ENCODE data around the gene JDP2. TPM values are rescaled to one million over a fixed set of nuclear protein-coding genes. Genes with fewer than 3 reads are reported as not detected.
A peak's percentile ranks its signal among the peaks of the same experiment; 100 is the strongest.

JDP2 gene
- total RNA-seq, 1 experiment from 2014 or later: 22.8 TPM

DNA sequence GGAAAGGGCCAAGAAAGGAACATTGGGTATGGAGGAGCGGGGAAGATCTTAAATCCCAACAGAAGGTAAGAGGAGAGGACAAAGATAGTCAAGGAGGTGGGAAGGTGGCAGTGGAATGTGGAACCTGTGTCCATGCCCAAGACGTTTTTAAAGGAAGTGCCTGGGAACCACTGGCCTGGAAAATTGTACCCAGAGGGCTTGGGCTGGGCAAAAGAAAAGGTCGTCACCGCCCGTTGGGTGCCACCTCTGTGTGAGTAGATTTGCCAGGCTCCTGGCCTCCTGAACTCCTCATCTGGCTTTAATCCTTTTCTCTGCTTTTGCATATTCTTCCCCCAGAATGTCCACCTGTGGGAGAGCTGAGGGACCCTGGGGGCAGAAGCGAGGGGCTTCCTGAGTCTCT, 32.6 kb downstream of the JDP2 start:
- H3K27ac ChIP-seq (ENCODE audit: insufficient read length, low read depth, low read length): no peak overlapping the region
- no peak overlapping the region for H3K4me2 ChIP-seq (ENCODE audit: insufficient read depth, insufficient read length, low read length)
- no peak overlapping the region for H4K8ac ChIP-seq (replicated peaks; ENCODE audit: insufficient read length, low read depth, low read length)
- Mint-ChIP-seq H3K27me3 (ENCODE audit: low read depth) (no peaks in the 10 kb centered on the region), H3K36me3 (ENCODE audit: insufficient read depth in 1 of 3, low read depth in 3 of 3) (peaks cover 0 to 25% (median 21%) of the 10 kb centered on the region in 3 experiments; a peak in 6 of 7 replicates), H3K4me3 (no peak overlapping the region; a peak in 1 of 5 replicates), H3K9me3 (no peaks in the 10 kb centered on the region), H3K27ac (peak overlapping the region in 2 of 3 experiments; percentile 17 to 57; a peak in 3 of 7 replicates), H3K4me1 (peaks cover 39 to 49% of the 10 kb centered on the region in 2 experiments)
- no peaks in the 10 kb centered on the region for H3K27me3 ChIP-seq (ENCODE audit: insufficient read depth, low read length)
- no peak overlapping the region for H3K9ac ChIP-seq (ENCODE audit: extremely low read depth, insufficient read length, low read length)
- no CpG with 5 or more reads among the region's 6 CpGs for WGBS (ENCODE audit: extremely low coverage, insufficient read length, low lambda C conversion rate)
- H3K79me1 ChIP-seq (ENCODE audit: insufficient read depth, low read depth, low read length, poor library complexity, severe bottlenecking): no peaks in the 10 kb centered on the region
- no peak overlapping the region for H2AK5ac ChIP-seq (ENCODE audit: insufficient read length, low read length)
- H3K18ac ChIP-seq (ENCODE audit: insufficient read length, low read depth, low read length): no peak overlapping the region
- no peak overlapping the region for H2BK120ac ChIP-seq (ENCODE audit: low read depth, low read length, poor library complexity, severe bottlenecking)
- no peak overlapping the region for H3K14ac ChIP-seq (ENCODE audit: insufficient read depth, low read length)
- no peaks in the 10 kb centered on the region for H3K79me2 ChIP-seq (ENCODE audit: insufficient read depth, low read length)
- H3K23ac ChIP-seq (ENCODE audit: insufficient read length, low read depth, low read length): no peak overlapping the region
- no peak overlapping the region for H2BK12ac ChIP-seq (ENCODE audit: insufficient read length, low read depth, low read length)
- no peak overlapping the region for H2BK20ac ChIP-seq (ENCODE audit: low read depth, low read length, poor library complexity, severe bottlenecking)
- no peak overlapping the region for H4K91ac ChIP-seq (ENCODE audit: insufficient read length, low read depth, low read length)
- no peak for DNase-seq
- no peak overlapping the region for H2AFZ ChIP-seq (ENCODE audit: low read length)
- H4K5ac ChIP-seq (ENCODE audit: insufficient read length, low read depth, low read length): no peak overlapping the region
- no peak overlapping the region for H3K4ac ChIP-seq (ENCODE audit: low read depth, low read length)
- 0 out of 2 replicates have a peak, but pooled peaks cover 3% of the 10 kb centered on the region for H3K4me1 ChIP-seq (ENCODE audit: insufficient read depth, low read length)
- H3K56ac ChIP-seq (ENCODE audit: insufficient read length, low read depth, low read length): no peak overlapping the region
- H3K23me2 ChIP-seq (ENCODE audit: insufficient read length, low read depth, low read length, poor library complexity, severe bottlenecking): no peaks in the 10 kb centered on the region
- no peak overlapping the region for H2BK15ac ChIP-seq (ENCODE audit: low read depth, low read length)
- no peak overlapping the region for H2BK5ac ChIP-seq (ENCODE audit: insufficient read length, low read length)
- H3T11ph ChIP-seq (ENCODE audit: low read length): no peak overlapping the region
- no peaks in the 10 kb centered on the region for H4K20me1 ChIP-seq (ENCODE audit: control insufficient read depth, insufficient read depth, insufficient read length)
- H3K9me3 ChIP-seq (ENCODE audit: control insufficient read depth, low read depth, low read length): no peaks in the 10 kb centered on the region
- TF ChIP-seq, protein P1, sequence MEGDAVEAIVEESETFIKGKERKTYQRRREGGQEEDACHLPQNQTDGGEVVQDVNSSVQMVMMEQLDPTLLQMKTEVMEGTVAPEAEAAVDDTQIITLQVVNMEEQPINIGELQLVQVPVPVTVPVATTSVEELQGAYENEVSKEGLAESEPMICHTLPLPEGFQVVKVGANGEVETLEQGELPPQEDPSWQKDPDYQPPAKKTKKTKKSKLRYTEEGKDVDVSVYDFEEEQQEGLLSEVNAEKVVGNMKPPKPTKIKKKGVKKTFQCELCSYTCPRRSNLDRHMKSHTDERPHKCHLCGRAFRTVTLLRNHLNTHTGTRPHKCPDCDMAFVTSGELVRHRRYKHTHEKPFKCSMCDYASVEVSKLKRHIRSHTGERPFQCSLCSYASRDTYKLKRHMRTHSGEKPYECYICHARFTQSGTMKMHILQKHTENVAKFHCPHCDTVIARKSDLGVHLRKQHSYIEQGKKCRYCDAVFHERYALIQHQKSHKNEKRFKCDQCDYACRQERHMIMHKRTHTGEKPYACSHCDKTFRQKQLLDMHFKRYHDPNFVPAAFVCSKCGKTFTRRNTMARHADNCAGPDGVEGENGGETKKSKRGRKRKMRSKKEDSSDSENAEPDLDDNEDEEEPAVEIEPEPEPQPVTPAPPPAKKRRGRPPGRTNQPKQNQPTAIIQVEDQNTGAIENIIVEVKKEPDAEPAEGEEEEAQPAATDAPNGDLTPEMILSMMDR (conservative IDR thresholded peaks at IDR 0.05): no peak
